Stimulated activated naive CD4-positive, alpha-beta T cell (primary cell): ENCODE data around the gene MAML2.

ENCODE experiments used
- DNase-seq, 6 experiments: peaks; one replicate each; lab custom pipeline; 2025; lab: John Stamatoyannopoulos, UW

Gene MAML2

GRCh38 chr11:96036863-96037262 is 306.1 kb downstream of the MAML2 start:
- DNase-seq: no peak

- peak in 1 of 6 experiments; percentile 7 for DNase-seq
Measured at GRCh38 chr11:96035740-96036078, 307.3 kb downstream of the MAML2 start.

GRCh38 chr11:96035031-96035739 is 307.8 kb downstream of the MAML2 start:
- no peak for DNase-seq

GRCh38 chr11:96033599-96033998 is 309.4 kb downstream of the MAML2 start:
- no peak for DNase-seq

DNA sequence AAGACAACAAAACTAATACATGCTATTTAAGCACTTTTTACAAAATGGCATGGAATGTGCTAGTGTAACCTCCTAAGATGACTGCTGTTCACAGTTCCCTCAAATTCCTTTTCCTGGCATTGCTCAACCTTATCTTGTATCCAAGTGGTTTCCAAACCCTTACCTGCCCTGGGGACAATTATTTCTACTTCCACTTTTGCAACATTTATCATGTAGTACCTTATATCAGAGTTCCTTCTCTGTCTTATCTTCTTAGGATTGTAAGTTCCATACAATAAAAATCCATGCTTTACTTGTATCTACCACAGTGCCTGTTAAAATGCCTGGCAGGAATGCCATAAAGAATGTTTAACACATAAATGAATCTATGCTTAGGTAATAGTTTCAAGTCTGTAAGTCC is 309.9 kb downstream of the MAML2 start:
- no peak for DNase-seq

DNA sequence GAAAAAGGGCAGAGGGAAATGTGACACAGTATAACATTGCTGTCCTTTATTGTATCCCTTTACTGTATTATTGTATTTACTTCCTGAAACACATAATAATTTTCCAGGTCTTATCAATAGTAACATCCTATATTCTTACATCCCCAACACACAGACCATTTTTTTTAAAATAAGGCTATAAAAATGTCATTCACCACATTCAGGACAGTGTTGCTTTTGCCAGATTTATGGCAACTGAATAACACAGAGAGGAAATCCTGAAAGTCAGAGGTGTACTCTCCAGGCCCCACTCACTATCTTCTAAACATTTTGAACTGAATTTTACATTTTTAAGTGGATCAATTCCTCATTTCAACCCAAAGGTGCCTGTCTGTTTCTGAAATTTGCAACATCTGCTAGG is 314.2 kb downstream of the MAML2 start:
- DNase-seq: no peak

GRCh38 chr11:96027021-96027420 is 316.0 kb downstream of the MAML2 start:
- DNase-seq: no peak

GRCh38 chr11:96026310-96026709 is 316.7 kb downstream of the MAML2 start:
- DNase-seq: no peak

DNA sequence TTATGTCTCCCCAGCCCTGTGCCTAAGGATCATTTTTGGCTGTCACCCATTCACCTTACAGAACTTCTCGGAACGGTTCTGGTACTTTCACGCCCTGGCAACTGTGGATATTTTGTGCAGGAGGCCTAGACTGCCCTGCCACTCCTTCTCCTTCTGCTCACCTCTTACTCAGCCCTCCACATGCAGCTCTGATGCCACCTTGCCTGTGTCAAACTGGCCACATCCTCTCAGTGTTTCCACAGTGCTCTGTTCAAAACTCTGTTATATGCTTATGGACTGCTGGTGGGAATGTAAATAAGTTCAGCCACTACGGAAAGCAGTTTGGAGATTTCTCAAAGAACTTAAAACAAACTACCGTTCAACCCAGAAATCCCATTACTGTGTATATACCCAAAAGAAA is 318.3 kb downstream of the MAML2 start:
- no peak for DNase-seq

DNA sequence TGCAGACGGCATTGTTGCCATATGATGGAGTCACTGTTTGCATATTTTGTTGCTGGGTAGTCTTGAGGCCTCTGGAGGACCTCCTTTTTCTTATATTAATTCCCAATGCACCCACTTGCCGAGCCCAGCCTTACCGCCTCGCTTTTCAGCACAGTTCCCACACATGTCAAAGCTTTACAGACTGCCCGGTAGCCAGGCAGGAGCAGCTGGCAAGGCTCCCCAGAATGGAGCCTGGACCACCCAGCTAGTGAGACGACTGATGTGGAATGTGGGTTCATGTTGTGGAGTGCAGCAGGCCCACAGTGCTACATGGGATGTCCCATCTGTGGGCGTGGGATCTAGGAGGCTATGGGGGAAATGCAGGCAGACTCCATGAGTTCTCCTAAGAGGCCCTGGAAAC is 319.7 kb downstream of the MAML2 start:
- DNase-seq: no peak

GRCh38 chr11:96021901-96022650 is 320.9 kb downstream of the MAML2 start:
- DNase-seq: no peak

GRCh38 chr11:96019810-96020747 is 322.9 kb downstream of the MAML2 start:
- no peak for DNase-seq

DNA sequence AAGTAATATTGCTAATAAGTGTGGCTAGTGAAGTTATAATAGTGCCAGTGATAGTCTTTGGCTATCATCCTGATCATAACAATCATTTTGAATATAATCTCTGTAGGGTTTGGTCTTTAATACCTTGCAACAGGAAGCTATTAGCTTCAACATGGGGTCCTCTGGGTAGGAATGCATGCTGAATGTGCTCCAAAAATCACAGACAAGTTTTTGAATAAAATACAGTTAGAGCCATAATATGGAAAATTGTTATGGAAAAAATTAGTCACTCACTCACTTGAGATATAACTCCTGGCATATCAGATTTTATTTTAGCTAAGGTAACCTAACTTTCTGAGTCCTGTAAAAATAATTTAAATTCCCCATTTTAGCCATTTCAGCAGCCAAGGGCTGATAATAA is 323.7 kb downstream of the MAML2 start:
- no peak for DNase-seq

DNA sequence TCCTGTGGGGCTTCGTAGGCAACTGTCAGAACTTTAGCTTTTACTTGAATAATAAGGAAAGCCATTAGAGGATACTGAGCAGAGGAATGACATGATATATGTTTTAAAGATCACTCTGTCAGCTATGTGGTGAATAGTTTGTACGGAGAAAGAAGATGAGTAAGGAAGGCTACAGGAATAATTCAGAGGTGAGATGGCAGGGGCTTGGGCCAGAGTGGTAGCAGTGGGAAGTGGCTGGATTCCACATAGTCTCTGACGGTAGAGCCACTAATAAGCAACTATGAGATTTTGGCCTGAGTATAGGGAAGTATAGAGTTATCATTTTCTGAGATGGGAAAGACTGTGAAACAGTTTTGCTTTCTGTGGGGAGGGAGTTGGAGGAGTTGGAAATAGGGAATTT is 325.1 kb downstream of the MAML2 start:
- no peak for DNase-seq

- no peak for DNase-seq
Measured at GRCh38 chr11:96016978-96017502, 326.0 kb downstream of the MAML2 start.

DNA sequence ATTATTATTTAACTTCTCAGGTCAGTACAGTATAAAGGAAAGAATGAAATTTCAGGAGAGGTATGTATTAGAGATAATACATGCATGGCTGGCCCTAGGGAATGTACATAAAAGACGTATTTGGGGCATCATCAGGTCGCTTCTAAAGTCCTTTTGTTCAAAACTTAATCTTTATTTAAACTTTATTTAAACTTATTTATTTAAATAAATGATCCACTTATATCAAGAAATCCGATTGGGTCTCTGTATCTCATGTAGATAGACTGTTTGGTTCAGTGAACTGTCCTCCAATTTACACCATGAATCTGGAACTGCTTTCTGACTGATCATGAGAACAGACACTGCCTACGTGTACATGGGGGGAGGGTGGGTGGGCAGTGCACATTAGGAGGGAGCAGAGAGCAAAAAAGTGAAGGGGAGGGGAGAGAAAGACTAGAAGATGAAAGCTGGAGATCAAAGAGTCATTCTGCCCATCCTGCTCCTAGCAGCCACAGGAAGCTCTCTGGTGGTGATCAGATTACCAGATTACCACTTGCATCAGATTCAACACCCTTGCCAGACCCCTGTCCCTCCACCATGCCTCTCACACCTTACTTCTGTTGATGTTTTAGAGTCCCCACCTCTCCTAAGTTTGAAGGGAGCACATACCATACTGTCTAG is 327.0 kb downstream of the MAML2 start:
- peak; percentile 20 to 55 (median 36) for DNase-seq

DNA sequence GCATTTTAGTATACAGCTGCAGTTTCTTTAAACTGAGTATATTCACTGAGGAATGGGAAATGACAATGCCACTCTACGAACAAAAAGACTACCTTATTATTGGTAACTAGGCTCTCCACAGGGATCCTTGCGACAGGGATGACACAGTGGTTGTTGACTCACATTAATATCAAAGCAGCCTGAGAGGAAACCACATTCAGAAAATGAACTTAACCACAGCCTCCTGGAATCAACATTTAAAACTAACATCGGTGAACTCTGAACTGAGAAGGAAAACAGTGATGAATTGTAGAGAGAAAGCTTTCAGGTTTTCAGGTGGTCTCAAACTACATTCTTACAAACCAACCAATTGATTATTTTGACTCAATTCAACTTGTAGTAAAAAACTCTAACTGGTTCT is 328.8 kb downstream of the MAML2 start:
- DNase-seq: peak in 5 of 6 experiments; percentile 11 to 75 (median 74)

DNA sequence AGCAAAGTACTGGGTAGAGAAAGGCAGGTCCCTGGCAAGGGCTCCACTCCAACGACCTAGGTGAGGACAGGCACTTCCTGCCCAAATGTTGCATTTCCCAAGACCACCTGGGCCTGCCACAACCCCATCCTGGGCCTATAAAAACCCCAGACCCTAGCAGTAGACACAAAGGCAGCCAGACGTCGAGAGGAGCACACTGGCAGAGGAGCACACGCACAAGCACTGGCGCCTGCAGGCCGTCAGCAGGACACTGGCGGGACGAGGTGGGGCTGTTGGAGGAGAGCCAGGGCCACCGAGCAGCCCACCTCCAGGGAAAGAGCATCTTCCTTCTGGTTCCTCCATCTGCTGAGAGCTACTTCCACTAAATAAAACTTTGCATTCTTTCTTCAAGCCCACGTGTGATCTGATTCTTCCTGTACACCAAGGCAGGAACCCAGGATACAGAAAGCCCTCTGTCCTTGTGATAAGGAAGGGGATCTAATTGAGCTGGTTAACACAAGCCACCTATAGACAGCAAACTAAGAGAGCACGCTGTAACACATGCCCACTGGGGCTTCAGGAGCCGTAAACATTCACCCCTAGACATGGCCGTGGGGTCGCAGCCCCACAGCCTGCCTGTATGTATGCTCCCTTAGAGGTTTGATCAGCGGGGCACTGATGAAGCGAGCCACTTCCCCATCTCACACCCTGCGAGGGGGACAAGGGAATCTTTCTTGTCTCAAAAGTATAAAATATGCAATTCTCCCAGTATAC is 329.4 kb downstream of the MAML2 start:
- peak in 4 of 6 experiments; percentile 4 to 26 (median 22) for DNase-seq

DNA sequence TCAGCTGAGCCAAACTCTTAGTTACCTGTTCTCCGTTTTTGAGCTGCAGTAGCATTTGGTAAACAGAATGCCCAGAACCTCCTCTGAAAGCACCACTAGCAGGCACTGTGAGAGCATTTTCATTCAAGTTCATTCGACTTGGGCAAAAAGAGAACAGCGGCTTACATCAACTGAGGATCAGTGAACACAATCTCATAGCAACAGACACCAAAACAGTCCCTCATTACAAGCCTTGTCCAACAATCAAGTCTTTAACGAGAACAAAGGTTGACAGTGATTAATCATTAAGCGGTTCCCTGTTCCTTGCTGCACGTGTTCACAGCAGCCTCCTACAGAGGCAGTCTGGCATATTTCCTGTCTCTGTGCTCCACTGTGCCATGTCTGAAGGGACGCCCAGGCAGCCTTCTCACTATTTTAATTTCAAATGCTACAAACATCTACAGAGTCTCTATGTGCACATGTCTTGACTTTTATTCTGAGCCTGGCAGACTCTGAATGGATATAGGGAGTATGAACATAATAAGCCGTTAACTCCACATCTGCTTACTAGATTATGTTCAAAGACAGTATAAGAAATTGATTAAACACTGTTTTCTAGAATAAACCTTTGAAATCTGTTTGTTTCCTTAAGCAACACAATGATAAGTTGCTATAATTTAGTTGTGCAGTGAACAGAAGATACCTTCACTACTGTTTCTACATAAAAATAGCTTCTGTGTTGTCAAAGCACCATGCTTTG is 330.7 kb downstream of the MAML2 start:
- DNase-seq: peak; percentile 33 to 83 (median 69)

GRCh38 chr11:96010683-96011082 is 332.3 kb downstream of the MAML2 start:
- DNase-seq: no peak
